Hematopoietic multipotent progenitor cell (in vitro differentiated cells): Measurements from ENCODE around the gene GAA. TPM values are rescaled to one million over a fixed set of nuclear protein-coding genes. Genes with fewer than 3 reads are reported as not detected.

ENCODE experiments used
- small RNA-seq: library from RNA; depleted of rRNA; stranded (forward); fragments of <200 nt; gene quantifications from one replicate; pipeline ENCODE3, GENCODE V24; 2012
- total RNA-seq: library from RNA; depleted of rRNA; stranded (reverse); fragments of >200 nt; gene quantifications from one replicate; pipeline ENCODE4 v1.2.3, GENCODE V29; 2012

Gene GAA
- total RNA-seq, 1 donor: 46.6 TPM

Small RNA genes lying within 50 kb of the gene (small RNA-seq; reads per million reads assigned to genes)
- gene AC087741.2 (not detected), gene MIR1268B (not detected)

Other genes starting within 250 kb of the GAA start
- 14.0 TPM for gene TBC1D16, start 65.7 kb upstream of the GAA start, total RNA-seq
- 2.4 TPM for gene CCDC40, start 64.9 kb upstream of the GAA start, total RNA-seq
- gene EIF4A3, start 45.5 kb downstream of the GAA start, total RNA-seq: 91.0 TPM
- gene CARD14, start 68.4 kb downstream of the GAA start, total RNA-seq: not detected
- gene SGSH, start 118.8 kb downstream of the GAA start, total RNA-seq: 0.81 TPM
- gene SLC26A11, start 118.8 kb downstream of the GAA start, total RNA-seq: 0.27 TPM
- 142 TPM for gene RNF213, start 159.3 kb downstream of the GAA start, total RNA-seq